ENCODE results near the gene COL7A1.
"Not testable (repeated sequence)": the region's sequence is repeated elsewhere in the genome, so short reads cannot be mapped to it uniquely, and the experiment has no call there.

GRCh38 chr3:48551651-48552050 is 43.5 kb downstream of the COL7A1 start:
- not testable (repeated sequence) for TF ChIP-seq EZH2phosphoT487 (IDR thresholded peaks at IDR 0.05; ENCODE audit: low read depth); CTCF (IDR thresholded peaks at IDR 0.05; ENCODE audit: low read depth, low read length)

Data from OCI-LY3 (cell line).